Measurements from ENCODE around the gene CCSAP. TPM values are rescaled to one million over a fixed set of nuclear protein-coding genes. Genes with fewer than 3 reads are reported as not detected.

CCSAP gene
- total RNA-seq, 1 experiment from 2014 or later = 11.3 TPM

DNA sequence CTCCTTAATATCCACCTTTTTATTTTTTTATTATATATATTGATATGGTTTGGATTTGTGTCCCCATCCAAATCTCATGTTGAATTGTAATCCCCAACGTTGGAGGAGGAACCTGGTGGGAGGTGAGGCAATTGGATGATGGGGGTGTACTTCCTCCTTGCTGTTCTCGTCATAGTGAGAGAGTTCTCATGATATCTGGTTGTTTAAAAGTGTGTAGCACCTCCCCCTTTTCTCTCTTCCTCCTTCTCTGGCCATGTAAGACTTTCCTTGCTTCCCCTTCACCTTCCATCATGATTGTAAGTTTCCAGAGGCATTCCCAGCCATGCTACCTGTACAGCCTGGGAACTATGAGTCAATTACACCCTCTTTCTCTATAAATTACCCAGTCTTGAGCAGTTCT lies 22.7 kb upstream of the CCSAP start:
- intact Hi-C loops (cut with micrococcal nuclease) = loop anchor here (2.0 kb wide), 1 partner anchor 23 kb away; no protein-coding TSS in a partner anchor
- ChIA-PET CTCF (interaction anchor here (0.6 to 1.5 kb wide), 2 partner anchors 11 to 18 kb away, joined by 3 read pairs; no protein-coding TSS in a partner anchor), POLR2A (interaction anchor here (1.2 kb wide), 1 partner anchor 17 kb away, joined by 4 read pairs; no protein-coding TSS in a partner anchor)
- no peaks in the 10 kb centered on the region for H3K4me1 Mint-ChIP-seq (ENCODE audit: insufficient read depth, unreplicated experiment)
- DNase-seq (ENCODE audit: unreplicated experiment) = no peak
- no peaks in the 10 kb centered on the region for H3K36me3 Mint-ChIP-seq (ENCODE audit: insufficient read depth, unreplicated experiment)
- no peak overlapping the region for H3K4me3 Mint-ChIP-seq (ENCODE audit: unreplicated experiment)
- H3K27me3 Mint-ChIP-seq (ENCODE audit: insufficient read depth, unreplicated experiment) = peaks cover 23% of the 10 kb centered on the region
- peaks cover 8% of the 10 kb centered on the region for H3K9me3 Mint-ChIP-seq (ENCODE audit: unreplicated experiment)
- no TSS peak for BruUV-seq (replicated peaks)
- H3K27ac Mint-ChIP-seq (ENCODE audit: low read depth, unreplicated experiment) = no peak overlapping the region
- TF ChIP-seq, protein P1, sequence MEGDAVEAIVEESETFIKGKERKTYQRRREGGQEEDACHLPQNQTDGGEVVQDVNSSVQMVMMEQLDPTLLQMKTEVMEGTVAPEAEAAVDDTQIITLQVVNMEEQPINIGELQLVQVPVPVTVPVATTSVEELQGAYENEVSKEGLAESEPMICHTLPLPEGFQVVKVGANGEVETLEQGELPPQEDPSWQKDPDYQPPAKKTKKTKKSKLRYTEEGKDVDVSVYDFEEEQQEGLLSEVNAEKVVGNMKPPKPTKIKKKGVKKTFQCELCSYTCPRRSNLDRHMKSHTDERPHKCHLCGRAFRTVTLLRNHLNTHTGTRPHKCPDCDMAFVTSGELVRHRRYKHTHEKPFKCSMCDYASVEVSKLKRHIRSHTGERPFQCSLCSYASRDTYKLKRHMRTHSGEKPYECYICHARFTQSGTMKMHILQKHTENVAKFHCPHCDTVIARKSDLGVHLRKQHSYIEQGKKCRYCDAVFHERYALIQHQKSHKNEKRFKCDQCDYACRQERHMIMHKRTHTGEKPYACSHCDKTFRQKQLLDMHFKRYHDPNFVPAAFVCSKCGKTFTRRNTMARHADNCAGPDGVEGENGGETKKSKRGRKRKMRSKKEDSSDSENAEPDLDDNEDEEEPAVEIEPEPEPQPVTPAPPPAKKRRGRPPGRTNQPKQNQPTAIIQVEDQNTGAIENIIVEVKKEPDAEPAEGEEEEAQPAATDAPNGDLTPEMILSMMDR (IDR thresholded peaks at IDR 0.05; ENCODE audit: unreplicated experiment) = no peak

DNA sequence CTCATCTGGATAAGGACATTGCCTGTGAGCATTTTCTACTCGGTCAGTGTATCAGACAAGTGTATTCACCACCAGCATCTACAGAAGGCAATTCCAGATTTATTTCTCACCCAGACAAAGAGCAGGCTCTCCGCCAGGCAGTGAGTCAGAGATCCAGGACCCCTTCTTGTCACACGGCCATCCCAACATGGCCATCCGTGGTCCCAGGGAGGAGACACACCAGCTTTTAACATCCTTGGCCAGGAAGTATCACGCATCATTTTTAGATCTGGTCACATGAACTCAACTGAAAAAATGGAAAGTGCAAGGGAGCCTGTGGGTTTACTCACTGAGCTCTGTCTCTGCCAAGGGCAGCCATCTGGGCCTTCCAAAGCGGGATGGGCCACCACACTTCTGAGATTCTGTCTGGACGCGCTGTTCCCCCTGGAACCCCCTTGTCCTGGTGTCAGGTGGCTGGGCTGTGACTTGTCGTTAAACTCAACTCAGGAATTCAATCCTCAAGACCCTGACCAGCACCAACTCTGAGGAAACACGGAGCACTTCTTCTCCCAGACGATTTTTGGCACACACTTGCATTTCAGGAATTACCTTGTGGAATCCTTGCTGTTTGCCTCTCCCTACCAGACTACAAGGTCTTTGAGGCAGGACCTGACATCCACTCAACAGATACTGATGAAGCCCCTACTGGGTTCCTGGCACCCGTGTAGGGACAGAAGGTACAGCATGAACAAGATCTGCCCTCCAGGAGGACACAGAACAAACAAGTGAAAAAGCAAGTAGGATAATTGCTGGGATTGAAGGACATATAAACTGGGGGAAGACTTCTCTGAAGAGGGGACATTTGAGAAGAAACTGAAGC lies 21.6 kb upstream of the CCSAP start:
- TF ChIP-seq, protein P1 (IDR thresholded peaks at IDR 0.05; ENCODE audit: unreplicated experiment) = no peak
- no peaks in the 10 kb centered on the region for H3K36me3 Mint-ChIP-seq (ENCODE audit: insufficient read depth, unreplicated experiment)
- no peak overlapping the region for H3K27ac Mint-ChIP-seq (ENCODE audit: low read depth, unreplicated experiment)
- ChIA-PET POLR2A (interaction anchor here (0.6 to 1.2 kb wide), 3 partner anchors 12 to 62 kb away, joined by 4 read pairs; no protein-coding TSS in a partner anchor), CTCF (interaction anchor here (0.5 kb wide), 1 partner anchor 88 kb away, joined by 3 read pairs; no protein-coding TSS in a partner anchor)
- intact Hi-C loops (cut with micrococcal nuclease) = loop anchor here (2.0 kb wide), 1 partner anchor 24 kb away; no protein-coding TSS in a partner anchor
- H3K27me3 Mint-ChIP-seq (ENCODE audit: insufficient read depth, unreplicated experiment) = peaks cover 34% of the 10 kb centered on the region
- no peak for DNase-seq (ENCODE audit: unreplicated experiment)
- BruUV-seq (replicated peaks) = no TSS peak
- no peaks in the 10 kb centered on the region for H3K4me1 Mint-ChIP-seq (ENCODE audit: insufficient read depth, unreplicated experiment)
- H3K9me3 Mint-ChIP-seq (ENCODE audit: unreplicated experiment) = peaks cover 8% of the 10 kb centered on the region
- no peak overlapping the region for H3K4me3 Mint-ChIP-seq (ENCODE audit: unreplicated experiment)

DNA sequence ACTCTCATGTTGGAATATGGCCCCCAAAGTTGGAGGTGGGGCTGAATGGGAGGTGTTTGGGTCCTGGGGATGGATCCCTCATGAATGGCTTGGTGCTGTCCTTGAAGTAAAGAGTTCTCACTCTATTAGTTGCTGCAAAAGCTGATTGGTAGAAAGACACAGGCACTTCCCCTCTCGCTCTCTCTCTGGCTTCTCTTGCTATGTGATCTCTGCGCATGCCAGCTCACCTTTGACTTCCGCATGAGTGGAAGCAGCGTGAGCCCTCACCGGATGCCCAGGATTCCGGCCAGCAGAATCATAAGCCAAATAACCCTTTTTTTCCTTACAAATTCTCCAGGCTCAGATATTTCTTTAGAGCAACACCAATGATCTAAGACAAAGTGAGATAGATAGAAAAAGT lies 20.9 kb upstream of the CCSAP start:
- ChIA-PET POLR2A (interaction anchor here (0.6 to 1.1 kb wide), 2 partner anchors 13 to 63 kb away, joined by 4 read pairs; no protein-coding TSS in a partner anchor), CTCF (interaction anchor here (0.6 to 0.7 kb wide), 2 partner anchors 869 to 876 kb away, joined by 4 read pairs; no protein-coding TSS in a partner anchor)
- Mint-ChIP-seq H3K4me3 (ENCODE audit: unreplicated experiment) (no peak overlapping the region), H3K9me3 (ENCODE audit: unreplicated experiment) (peaks cover 8% of the 10 kb centered on the region), H3K4me1 (ENCODE audit: insufficient read depth, unreplicated experiment) (no peaks in the 10 kb centered on the region), H3K36me3 (ENCODE audit: insufficient read depth, unreplicated experiment) (no peaks in the 10 kb centered on the region), H3K27ac (ENCODE audit: low read depth, unreplicated experiment) (no peak overlapping the region), H3K27me3 (ENCODE audit: insufficient read depth, unreplicated experiment) (peaks cover 38% of the 10 kb centered on the region)
- no peak for DNase-seq (ENCODE audit: unreplicated experiment)
- intact Hi-C loops (cut with micrococcal nuclease) = loop anchor here (2.0 kb wide), 1 partner anchor 25 kb away; no protein-coding TSS in a partner anchor
- no TSS peak for BruUV-seq (replicated peaks)
- TF ChIP-seq, protein P1 (IDR thresholded peaks at IDR 0.05; ENCODE audit: unreplicated experiment) = no peak

DNA sequence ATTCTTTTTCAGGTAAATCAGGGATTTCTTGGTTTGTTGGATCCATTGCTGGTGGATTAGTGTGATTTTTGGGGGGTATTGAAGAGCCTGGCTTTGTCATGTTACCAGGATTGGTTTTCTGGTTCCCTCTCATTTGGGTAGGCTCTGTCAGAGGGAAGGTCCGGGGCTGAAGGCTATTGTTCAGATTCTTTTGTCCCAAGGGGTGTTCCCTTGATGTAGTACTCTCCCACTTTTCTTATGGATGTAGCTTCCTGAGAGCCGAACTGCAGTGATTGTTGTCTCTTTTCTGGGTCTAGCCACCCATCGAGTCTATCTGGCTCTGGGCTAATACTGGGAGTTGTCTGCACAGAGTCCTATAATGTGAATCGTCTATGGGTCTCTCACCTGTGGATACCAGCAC lies 17.6 kb upstream of the CCSAP start:
- BruUV-seq (replicated peaks) = no TSS peak
- no peaks in the 10 kb centered on the region for H3K36me3 Mint-ChIP-seq (ENCODE audit: insufficient read depth, unreplicated experiment)

More for the DNA sequence above, 17.6 kb upstream of the CCSAP start:
- Mint-ChIP-seq H3K27ac (ENCODE audit: low read depth, unreplicated experiment) (no peak overlapping the region), H3K27me3 (ENCODE audit: insufficient read depth, unreplicated experiment) (peaks cover 69% of the 10 kb centered on the region), H3K9me3 (ENCODE audit: unreplicated experiment) (peaks cover 6% of the 10 kb centered on the region), H3K4me1 (ENCODE audit: insufficient read depth, unreplicated experiment) (no peaks in the 10 kb centered on the region), H3K4me3 (ENCODE audit: unreplicated experiment) (no peak overlapping the region)
- no peak for DNase-seq (ENCODE audit: unreplicated experiment)
- POLR2A ChIA-PET = interaction anchor here (0.9 to 1.7 kb wide), 3 partner anchors 10 to 19 kb away, joined by 3 to 4 read pairs (median 3); partner anchors contain the start of gene CCSAP
- intact Hi-C loops (cut with micrococcal nuclease) = no loop called here
- CTCF ChIA-PET = interaction anchor here (1.3 kb wide), 1 partner anchor 11 kb away, joined by 7 read pairs; no protein-coding TSS in a partner anchor
- TF ChIP-seq, protein P1 (IDR thresholded peaks at IDR 0.05; ENCODE audit: unreplicated experiment) = no peak

All from MCF 10A (cell line).